HepG2 (cell line): ENCODE measurements around the gene ANKHD1. TPM values are rescaled to one million over a fixed set of nuclear protein-coding genes. Genes with fewer than 3 reads are reported as not detected.

Source experiments
- ATAC-seq: fragments of 200-7000 bp; cut with Tn5 transposase; 3 replicates; pipeline ENCODE4 v1.9.1; 2020; ENCODE audit warnings: mild to moderate bottlenecking, moderate library complexity
- BruUV-seq: library from RNA; stranded (reverse); fragments of 400-500 nt; replicated peaks from 2 replicates; lab custom pipeline; 2021; lab: Mats Ljungman, UMichigan
- CTCF ChIA-PET: fragments of 300-600 bp; formaldehyde crosslinking; extraction: SDS; loops from one replicate; lab custom pipeline; 2021; ENCODE audit warnings: low total read pairs, inconsistent platforms, low intra/inter-chr PET ratio; lab: Yijun Ruan, JAX
- POLR2A ChIA-PET: fragments of 350-600 bp; sonication (Branson Sonifier 250); formaldehyde crosslinking; loops from one replicate; lab custom pipeline; 2020; ENCODE audit warnings: antibody characterized with exemption, inconsistent platforms; lab: Yijun Ruan, JAX
- DNase-seq: peaks from one replicate; pipeline ENCODE4 v3.0.0-alpha.2; 2015; ENCODE audit warnings: low spot score
- FAIRE-seq: peaks from 3 replicates; lab custom pipeline; 2011; peaks lifted over from hg19 to GRCh38; lab: Jason Lieb, UNC
- H2AFZ ChIP-seq: one replicate; pipeline ENCODE4 v1.6.1; 2011; ENCODE audit warnings: low read length, inconsistent platforms
- H3K27ac ChIP-seq: fragments of 300-600 bp; 3 replicates; pipeline ENCODE4 v1.8.0; 2011; ENCODE audit warnings: mixed run types, mild to moderate bottlenecking, mixed read lengths, low read length, inconsistent platforms; ENCODE audit not compliant: insufficient read depth; ENCODE audit errors: extremely low read length
- H3K27me3 ChIP-seq, 2 experiments: fragments of 200-600 bp in 1 of 2; 2 replicates in 1 of 2; 3 replicates in 1 of 2; pipeline versions ENCODE4 v1.6.0 to v1.8.0; 2011; ENCODE audit warnings: low read length in 2 of 2, mild to moderate bottlenecking in 2 of 2, moderate library complexity in 2 of 2, inconsistent platforms in 1 of 2; ENCODE audit not compliant: insufficient read depth in 2 of 2, control insufficient read depth in 1 of 2
- H3K36me3 ChIP-seq, 2 experiments: fragments of 200-600 bp in 1 of 2; replicated peaks in 1 of 2; 2 replicates in 1 of 2; 3 replicates in 1 of 2; pipeline versions ENCODE4 v1.5.1 to v1.8.0; 2011; ENCODE audit warnings: low read length in 2 of 2, inconsistent platforms in 1 of 2; ENCODE audit not compliant: insufficient read depth in 2 of 2, control insufficient read depth in 1 of 2
- H3K4me1 ChIP-seq: 2 replicates; pipeline ENCODE4 v1.5.1; 2012; ENCODE audit warnings: low read length, inconsistent platforms; ENCODE audit not compliant: insufficient read depth
- H3K4me2 ChIP-seq: 2 replicates; pipeline ENCODE4 v1.6.0; 2011; ENCODE audit warnings: low read depth, low read length, inconsistent platforms
- H3K4me3 ChIP-seq, 3 experiments: fragments of 200-600 bp in 1 of 3; sonication (generic), shearing (Covaris generic) in 1 of 3; replicated peaks in 1 of 3; 2 replicates each; pipeline ENCODE4 v1.5.1; 2011 to 2016; ENCODE audit warnings: low read length in 3 of 3, inconsistent platforms in 2 of 3, low read depth in 2 of 3, mild to moderate bottlenecking in 2 of 3, control low read depth in 1 of 3, mixed read lengths in 1 of 3; ENCODE audit not compliant: insufficient read depth in 1 of 3
- H3K79me2 ChIP-seq: one replicate; pipeline ENCODE4 v1.6.1; 2011; ENCODE audit warnings: low read length, inconsistent platforms; ENCODE audit not compliant: insufficient read depth
- H3K9ac ChIP-seq: 2 replicates; pipeline ENCODE4 v1.6.0; 2011; ENCODE audit warnings: mild to moderate bottlenecking, low read depth, low read length, inconsistent platforms; ENCODE audit not compliant: insufficient read depth
- H3K9me3 ChIP-seq: 2 replicates; pipeline ENCODE4 v1.5.1; 2012; ENCODE audit warnings: mild to moderate bottlenecking, low read length
- H4K20me1 ChIP-seq: 2 replicates; pipeline ENCODE4 v1.6.0; 2011; ENCODE audit warnings: inconsistent platforms, mild to moderate bottlenecking, low read length, moderate library complexity; ENCODE audit not compliant: insufficient read depth
- ATF1 ChIP-seq: IDR thresholded peaks from 2 replicates; pipeline ENCODE4 v1.6.1; 2016; ENCODE audit warnings: mild to moderate bottlenecking, control low read depth
- CC2D1A ChIP-seq: sonication (generic); formaldehyde crosslinking; IDR thresholded peaks from 2 replicates; pipeline ENCODE4 v1.8.1; 2023; ENCODE audit warnings: mild to moderate bottlenecking, missing genetic modification reagents
- CEBPB ChIP-seq: IDR thresholded peaks from 2 replicates; pipeline ENCODE4 v1.6.1; 2011; ENCODE audit warnings: low read depth, low read length, improper control_type of control experiment, borderline replicate concordance
- CHD4 ChIP-seq: fragments of 200-600 bp; sonication (generic); IDR thresholded peaks from 2 replicates; pipeline ENCODE4 v1.7.0; 2017; ENCODE audit warnings: mild to moderate bottlenecking, low read length, borderline replicate concordance
- MIXL1 ChIP-seq: IDR thresholded peaks from 2 replicates; pipeline ENCODE4 v1.6.1; 2016
- MTA3 ChIP-seq: sonication (generic); formaldehyde crosslinking; IDR thresholded peaks from 2 replicates; pipeline ENCODE4 v1.4.0; 2020; ENCODE audit warnings: missing genetic modification reagents
- XRCC5 ChIP-seq: fragments of 200-400 bp; formaldehyde crosslinking; optimal IDR thresholded peaks from 2 replicates; pipeline ENCODE3; 2017; ENCODE audit warnings: mild to moderate bottlenecking, low read length
- ZFP36L2 ChIP-seq: sonication (generic); formaldehyde crosslinking; IDR thresholded peaks from 2 replicates; pipeline ENCODE4 v1.4.0; 2020; ENCODE audit warnings: missing genetic modification reagents
- ZNF180 ChIP-seq: sonication (generic); formaldehyde crosslinking; IDR thresholded peaks from 2 replicates; pipeline ENCODE4 v1.4.0; 2020; ENCODE audit warnings: low read depth, missing genetic modification reagents, borderline replicate concordance
- ZNF224 ChIP-seq: sonication (generic); formaldehyde crosslinking; IDR thresholded peaks from 2 replicates; pipeline ENCODE4 v1.5.0; 2020; ENCODE audit warnings: mild to moderate bottlenecking, missing genetic modification reagents
- ZNF446 ChIP-seq: sonication (generic); formaldehyde crosslinking; IDR thresholded peaks from 2 replicates; pipeline ENCODE4 v1.5.0; 2020; ENCODE audit warnings: mild to moderate bottlenecking, missing genetic modification reagents
- ZNF766 ChIP-seq: sonication (generic); formaldehyde crosslinking; IDR thresholded peaks from 2 replicates; pipeline ENCODE4 v1.5.0; 2020; ENCODE audit warnings: missing genetic modification reagents, borderline replicate concordance
- ZSCAN9 ChIP-seq: IDR thresholded peaks from 2 replicates; pipeline ENCODE4 v1.6.1; 2016; ENCODE audit warnings: borderline replicate concordance
- WGBS: methylation state at CpG from one replicate; pipeline ENCODE4 v1.1.6; 2017; ENCODE audit warnings: low lambda C conversion rate; 5-methylcytosine and 5-hydroxymethylcytosine counted together
- in situ Hi-C: cut with HindIII; loops from 2 replicates; pipeline ENCODE4 v1.10.0; 2017; ENCODE audit warnings: low pct_unique_long_range_greater_than_20kb; ENCODE audit not compliant: extremely low pct_ligation_motif_present
- intact Hi-C: fragments of 100-400 bp; cut with micrococcal nuclease; formaldehyde crosslinking; loops from one replicate; pipeline ENCODE4 v1.10.0; 2022; ENCODE audit not compliant: unreplicated experiment
- polyA plus RNA-seq, 8 experiments: library from polyadenylated mRNA; depleted of rRNA in 3 of 8; stranded (reverse) in 7 of 8; unstranded in 1 of 8; fragments of >200 nt; fragmentation: Illumina TruSeq in 4 of 8; extraction: Trizol in 4 of 8; gene quantifications; 2 replicates each; pipeline versions ENCODE4 v1.2.1 to v1.2.3, GENCODE V29; 2011 to 2016; ENCODE audit warnings: low read depth in 4 of 8, missing spikeins in 1 of 8, mixed read lengths in 1 of 8; ENCODE audit not compliant: insufficient read depth in 1 of 8
- total RNA-seq, 5 experiments: library from RNA; depleted of rRNA; stranded (reverse); fragments of >200 nt; fragmentation: Illumina TruSeq; extraction: Trizol; gene quantifications; 2 replicates each; pipeline ENCODE4 v1.2.3, GENCODE V29; 2016; ENCODE audit warnings: low read depth in 1 of 5
- TF ChIP-seq, protein P1 (sequence below): sonication (generic); formaldehyde crosslinking; IDR thresholded peaks from 2 replicates; pipeline ENCODE4 v1.5.0; 2020; ENCODE audit warnings: missing genetic modification reagents, mild to moderate bottlenecking, borderline replicate concordance
- TF ChIP-seq, protein P2 (sequence below): sonication (generic); IDR thresholded peaks from 2 replicates; pipeline ENCODE4 v1.6.1; 2016; ENCODE audit warnings: low read depth, borderline replicate concordance
- TF ChIP-seq, protein P3 (sequence below): IDR thresholded peaks from 2 replicates; pipeline ENCODE4 v1.6.1; 2016; ENCODE audit warnings: low read depth, control low read depth

ANKHD1 gene
- total and polyA plus RNA-seq, 2 of the 13 experiments (the other 11 are each of a cell fraction or from before 2014, with no cell fraction given), result 69.9 to 82.0 TPM

DNA sequence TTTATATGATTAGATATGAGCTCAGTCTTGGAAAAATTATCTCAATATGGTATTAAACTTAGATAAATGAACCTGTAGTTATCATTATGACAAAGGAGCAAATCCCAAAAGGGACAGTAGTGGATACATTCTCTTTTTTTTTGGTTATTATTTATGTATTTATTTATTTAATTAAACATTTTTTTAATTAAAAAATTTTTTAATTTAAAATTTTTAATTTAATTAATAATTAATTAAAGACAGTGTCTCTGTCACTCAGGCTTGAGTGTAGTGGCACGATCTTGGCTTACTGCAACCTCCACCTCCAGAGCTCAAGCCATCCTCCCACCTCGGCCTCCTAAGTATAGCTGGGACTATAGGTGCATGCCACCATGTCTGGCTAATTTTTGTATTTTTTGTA is 15.6 kb downstream of the ANKHD1 start (continued):
- TF ChIP-seq ZNF766 (CRISPR knock-in tag) (no peak), ZNF446 (no peak), ATF1 (no peak), CC2D1A (CRISPR knock-in tag) (no peak), ZFP36L2 (CRISPR knock-in tag) (no peak), CHD4 (no peak)

DNA sequence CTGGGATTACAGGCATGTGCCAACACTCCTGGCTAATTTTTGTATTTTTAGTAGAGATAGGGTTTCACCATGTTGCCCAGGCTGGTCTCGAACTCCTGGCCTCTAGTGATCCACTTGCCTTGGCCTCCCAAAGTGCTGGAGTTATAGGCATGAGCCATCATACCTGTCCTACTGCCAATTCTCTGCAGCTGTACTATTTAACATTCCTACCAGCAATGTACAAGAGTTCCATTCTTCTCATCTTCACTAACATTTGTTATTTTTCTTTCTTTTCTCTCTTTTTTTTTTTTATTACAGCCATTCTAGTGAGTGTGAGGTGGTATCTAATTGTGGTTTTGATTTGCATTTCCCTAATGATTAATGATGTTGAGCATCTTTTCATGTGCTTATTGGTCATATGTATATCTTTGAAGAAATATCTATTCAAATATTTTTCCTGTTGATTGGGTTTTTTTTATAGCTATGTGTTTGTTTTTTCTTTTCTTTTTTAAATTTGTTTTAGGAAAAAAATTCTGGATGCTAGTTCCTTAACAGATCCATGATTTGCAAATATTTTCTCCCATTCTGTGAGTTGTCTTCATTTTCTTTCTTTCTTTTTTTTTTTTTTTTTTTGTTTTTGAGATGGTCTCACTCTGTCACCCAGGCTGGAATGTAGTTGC is 17.4 kb downstream of the ANKHD1 start:
- H3K4me1 ChIP-seq, result peaks cover 38% of the 10 kb centered on the region
- DNase-seq, result no peak
- H3K9ac ChIP-seq, result no peak overlapping the region
- no peak overlapping the region for H3K4me2 ChIP-seq
- in situ Hi-C loops, result no loop called here
- H3K9me3 ChIP-seq, result no peaks in the 10 kb centered on the region
- no peak overlapping the region for H2AFZ ChIP-seq
- intact Hi-C loops, result loop anchor here (2.0 kb wide), 1 partner anchor 18 kb away; the partner anchor contains the start of gene ANKHD1
- H4K20me1 ChIP-seq, result peaks cover 63% of the 10 kb centered on the region
- H3K79me2 ChIP-seq, result peaks cover 90% of the 10 kb centered on the region
- BruUV-seq, result no TSS peak
- H3K36me3 ChIP-seq, result peaks cover 0 to 7% of the 10 kb centered on the region in 2 experiments; a peak in 1 of 5 replicates
- H3K4me3 ChIP-seq, result no peak overlapping the region
- ATAC-seq, result no peak
- no peaks in the 10 kb centered on the region for H3K27me3 ChIP-seq
- WGBS, result 100% methylated on average over 1 of the region's 1 CpG
- FAIRE-seq, result no peak
- POLR2A ChIA-PET, result interaction anchor here (1.2 to 1.8 kb wide), 2 partner anchors 17 to 18 kb away, joined by 5 to 6 read pairs; partner anchors contain the start of gene ANKHD1
- TF ChIP-seq MIXL1 (CRISPR knock-in tag) (no peak), ZSCAN9 (no peak)
- CTCF ChIA-PET, result no interaction called here
- H3K27ac ChIP-seq, result no peak overlapping the region

DNA sequence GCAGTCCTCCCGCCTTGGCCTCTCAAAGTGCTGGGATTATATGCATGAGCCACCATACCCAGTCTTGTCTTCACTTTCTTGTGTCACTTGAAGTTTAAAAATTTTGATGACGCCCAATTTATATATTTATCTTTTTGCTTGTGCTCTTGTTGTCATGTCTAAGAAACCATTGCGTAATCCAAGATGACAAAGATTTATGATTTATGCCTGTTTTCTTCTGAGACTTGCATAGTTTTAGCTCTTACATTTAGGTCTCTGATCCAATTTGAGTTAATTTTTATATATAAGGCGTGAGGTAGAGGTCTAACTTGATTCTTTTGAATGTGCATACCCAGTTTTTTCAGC is 18.6 kb downstream of the ANKHD1 start:
- ATAC-seq (no peak), FAIRE-seq (no peak), DNase-seq (no peak)
- ChIA-PET POLR2A (no interaction called here), CTCF (no interaction called here)
- peaks cover 90% of the 10 kb centered on the region for H3K79me2 ChIP-seq
- H4K20me1 ChIP-seq, result peaks cover 71% of the 10 kb centered on the region
- no TSS peak for BruUV-seq
- H3K4me1 ChIP-seq, result peaks cover 38% of the 10 kb centered on the region
- no peaks in the 10 kb centered on the region for H3K9me3 ChIP-seq
- H3K27ac ChIP-seq, result no peak overlapping the region
- in situ Hi-C loops, result no loop called here
- no peak overlapping the region for H3K4me3 ChIP-seq
- no peak overlapping the region for H3K9ac ChIP-seq
- intact Hi-C loops, result no loop called here
- WGBS, result 98% methylated on average over 4 of the region's 4 CpGs
- H3K4me2 ChIP-seq, result no peak overlapping the region
- H2AFZ ChIP-seq, result no peak overlapping the region
- H3K36me3 ChIP-seq, result peaks cover 0 to 8% of the 10 kb centered on the region in 2 experiments; a peak in 1 of 5 replicates
- no peaks in the 10 kb centered on the region for H3K27me3 ChIP-seq
- TF ChIP-seq MTA3 (no peak), CEBPB (peak; percentile 77), ZNF224 (CRISPR knock-in tag) (no peak), ZNF446 (no peak), XRCC5 (no peak), ZNF180 (no peak)
- TF ChIP-seq, protein P1, sequence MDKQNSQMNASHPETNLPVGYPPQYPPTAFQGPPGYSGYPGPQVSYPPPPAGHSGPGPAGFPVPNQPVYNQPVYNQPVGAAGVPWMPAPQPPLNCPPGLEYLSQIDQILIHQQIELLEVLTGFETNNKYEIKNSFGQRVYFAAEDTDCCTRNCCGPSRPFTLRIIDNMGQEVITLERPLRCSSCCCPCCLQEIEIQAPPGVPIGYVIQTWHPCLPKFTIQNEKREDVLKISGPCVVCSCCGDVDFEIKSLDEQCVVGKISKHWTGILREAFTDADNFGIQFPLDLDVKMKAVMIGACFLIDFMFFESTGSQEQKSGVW (CRISPR knock-in tag), result no peak
- TF ChIP-seq, protein P2, sequence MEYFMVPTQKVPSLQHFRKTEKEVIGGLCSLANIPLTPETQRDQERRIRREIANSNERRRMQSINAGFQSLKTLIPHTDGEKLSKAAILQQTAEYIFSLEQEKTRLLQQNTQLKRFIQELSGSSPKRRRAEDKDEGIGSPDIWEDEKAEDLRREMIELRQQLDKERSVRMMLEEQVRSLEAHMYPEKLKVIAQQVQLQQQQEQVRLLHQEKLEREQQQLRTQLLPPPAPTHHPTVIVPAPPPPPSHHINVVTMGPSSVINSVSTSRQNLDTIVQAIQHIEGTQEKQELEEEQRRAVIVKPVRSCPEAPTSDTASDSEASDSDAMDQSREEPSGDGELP, result no peak
- TF ChIP-seq, protein P3, sequence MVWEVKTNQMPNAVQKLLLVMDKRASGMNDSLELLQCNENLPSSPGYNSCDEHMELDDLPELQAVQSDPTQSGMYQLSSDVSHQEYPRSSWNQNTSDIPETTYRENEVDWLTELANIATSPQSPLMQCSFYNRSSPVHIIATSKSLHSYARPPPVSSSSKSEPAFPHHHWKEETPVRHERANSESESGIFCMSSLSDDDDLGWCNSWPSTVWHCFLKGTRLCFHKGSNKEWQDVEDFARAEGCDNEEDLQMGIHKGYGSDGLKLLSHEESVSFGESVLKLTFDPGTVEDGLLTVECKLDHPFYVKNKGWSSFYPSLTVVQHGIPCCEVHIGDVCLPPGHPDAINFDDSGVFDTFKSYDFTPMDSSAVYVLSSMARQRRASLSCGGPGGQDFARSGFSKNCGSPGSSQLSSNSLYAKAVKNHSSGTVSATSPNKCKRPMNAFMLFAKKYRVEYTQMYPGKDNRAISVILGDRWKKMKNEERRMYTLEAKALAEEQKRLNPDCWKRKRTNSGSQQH, result no peak
